ENCODE results near the gene ACOXL.

DNA sequence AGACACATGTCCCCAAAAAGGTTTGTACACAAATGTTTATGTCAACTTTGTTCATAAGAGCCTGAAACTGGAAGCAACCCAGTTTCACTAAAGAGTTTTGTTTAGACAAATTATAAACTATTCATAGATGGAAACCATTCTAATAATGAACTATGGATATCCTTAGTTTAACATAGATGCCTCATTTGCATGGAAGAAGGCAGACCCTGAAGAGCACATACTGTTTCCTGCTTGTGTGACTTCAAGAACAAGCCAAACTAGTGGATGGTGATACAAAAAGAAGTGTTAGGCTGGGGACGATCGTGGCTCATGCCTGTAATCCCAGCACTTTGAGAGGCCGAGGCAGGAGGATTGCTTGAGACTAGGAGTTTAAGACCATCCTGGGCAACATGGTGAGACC lies 48.1 kb downstream of the ACOXL start:
- TF ChIP-seq POLR2A (IDR thresholded peaks at IDR 0.05) = no peak
- TF ChIP-seq, protein P1, sequence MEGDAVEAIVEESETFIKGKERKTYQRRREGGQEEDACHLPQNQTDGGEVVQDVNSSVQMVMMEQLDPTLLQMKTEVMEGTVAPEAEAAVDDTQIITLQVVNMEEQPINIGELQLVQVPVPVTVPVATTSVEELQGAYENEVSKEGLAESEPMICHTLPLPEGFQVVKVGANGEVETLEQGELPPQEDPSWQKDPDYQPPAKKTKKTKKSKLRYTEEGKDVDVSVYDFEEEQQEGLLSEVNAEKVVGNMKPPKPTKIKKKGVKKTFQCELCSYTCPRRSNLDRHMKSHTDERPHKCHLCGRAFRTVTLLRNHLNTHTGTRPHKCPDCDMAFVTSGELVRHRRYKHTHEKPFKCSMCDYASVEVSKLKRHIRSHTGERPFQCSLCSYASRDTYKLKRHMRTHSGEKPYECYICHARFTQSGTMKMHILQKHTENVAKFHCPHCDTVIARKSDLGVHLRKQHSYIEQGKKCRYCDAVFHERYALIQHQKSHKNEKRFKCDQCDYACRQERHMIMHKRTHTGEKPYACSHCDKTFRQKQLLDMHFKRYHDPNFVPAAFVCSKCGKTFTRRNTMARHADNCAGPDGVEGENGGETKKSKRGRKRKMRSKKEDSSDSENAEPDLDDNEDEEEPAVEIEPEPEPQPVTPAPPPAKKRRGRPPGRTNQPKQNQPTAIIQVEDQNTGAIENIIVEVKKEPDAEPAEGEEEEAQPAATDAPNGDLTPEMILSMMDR (IDR thresholded peaks at IDR 0.05) = no peak

Measured in right lobe of liver (tissue), 4 donors.